Islet of Langerhans (tissue), 1 donor: Measurements from ENCODE around the gene PTPDC1.
"Not testable (repeated sequence)": the region's sequence is repeated elsewhere in the genome, so short reads cannot be mapped to it uniquely, and the experiment has no call there.

Experiments used
- FAIRE-seq: peaks from one replicate; lab custom pipeline; 2011; peaks lifted over from hg19 to GRCh38; lab: Jason Lieb, UNC

PTPDC1 gene

GRCh38 chr9:94094219-94095145 is 10.2 kb downstream of the PTPDC1 start:
- FAIRE-seq = not testable (repeated sequence)

DNA sequence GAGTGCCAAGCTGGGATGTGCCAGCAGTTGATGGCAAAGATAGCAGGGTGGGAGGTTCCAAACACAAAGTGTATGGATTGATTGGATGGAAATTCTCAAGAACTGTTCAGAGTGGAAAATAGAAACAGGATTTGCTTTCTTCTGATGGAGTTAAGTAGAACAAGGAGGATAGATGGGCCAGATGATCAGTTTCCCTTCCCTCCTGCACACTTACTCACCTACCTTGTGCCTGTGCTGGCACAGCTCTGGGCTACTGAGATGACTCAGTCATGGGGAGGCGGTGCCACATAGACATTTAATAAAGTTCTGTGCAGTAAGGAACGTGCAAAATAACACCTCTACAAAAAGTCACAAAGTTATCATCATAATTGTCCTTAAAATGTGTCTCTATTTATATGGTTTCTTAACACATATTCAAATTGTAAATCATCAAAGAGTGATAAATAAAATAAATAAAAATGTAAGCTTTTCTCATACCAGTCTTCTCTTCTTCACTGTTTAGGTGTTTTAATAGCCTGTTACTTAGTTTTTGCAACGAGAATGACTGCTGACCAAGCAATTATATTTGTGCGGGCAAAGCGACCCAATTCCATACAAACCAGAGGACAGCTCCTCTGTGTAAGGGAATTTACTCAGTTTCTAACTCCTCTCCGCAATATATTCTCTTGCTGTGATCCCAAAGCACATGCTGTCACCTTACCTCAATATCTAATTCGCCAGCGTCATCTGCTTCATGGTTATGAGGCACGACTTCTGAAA is 12.7 kb downstream of the PTPDC1 start:
- no peak for FAIRE-seq

DNA sequence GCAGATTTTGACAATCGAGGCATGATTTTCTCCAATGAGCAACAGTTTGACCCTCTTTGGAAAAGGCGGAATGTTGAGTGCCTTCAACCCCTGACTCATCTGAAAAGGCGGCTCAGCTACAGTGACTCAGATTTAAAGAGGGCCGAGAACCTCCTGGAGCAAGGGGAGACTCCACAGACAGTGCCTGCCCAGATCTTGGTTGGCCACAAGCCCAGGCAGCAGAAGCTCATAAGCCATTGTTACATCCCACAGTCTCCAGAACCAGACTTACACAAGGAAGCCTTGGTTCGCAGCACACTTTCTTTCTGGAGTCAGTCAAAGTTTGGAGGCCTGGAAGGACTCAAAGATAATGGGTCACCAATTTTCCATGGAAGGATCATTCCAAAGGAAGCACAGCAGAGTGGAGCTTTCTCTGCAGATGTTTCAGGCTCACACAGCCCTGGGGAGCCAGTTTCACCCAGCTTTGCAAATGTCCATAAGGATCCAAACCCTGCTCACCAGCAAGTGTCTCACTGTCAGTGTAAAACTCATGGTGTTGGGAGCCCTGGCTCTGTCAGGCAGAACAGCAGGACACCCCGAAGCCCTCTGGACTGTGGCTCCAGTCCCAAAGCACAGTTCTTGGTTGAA is 13.6 kb downstream of the PTPDC1 start:
- FAIRE-seq = no peak

DNA sequence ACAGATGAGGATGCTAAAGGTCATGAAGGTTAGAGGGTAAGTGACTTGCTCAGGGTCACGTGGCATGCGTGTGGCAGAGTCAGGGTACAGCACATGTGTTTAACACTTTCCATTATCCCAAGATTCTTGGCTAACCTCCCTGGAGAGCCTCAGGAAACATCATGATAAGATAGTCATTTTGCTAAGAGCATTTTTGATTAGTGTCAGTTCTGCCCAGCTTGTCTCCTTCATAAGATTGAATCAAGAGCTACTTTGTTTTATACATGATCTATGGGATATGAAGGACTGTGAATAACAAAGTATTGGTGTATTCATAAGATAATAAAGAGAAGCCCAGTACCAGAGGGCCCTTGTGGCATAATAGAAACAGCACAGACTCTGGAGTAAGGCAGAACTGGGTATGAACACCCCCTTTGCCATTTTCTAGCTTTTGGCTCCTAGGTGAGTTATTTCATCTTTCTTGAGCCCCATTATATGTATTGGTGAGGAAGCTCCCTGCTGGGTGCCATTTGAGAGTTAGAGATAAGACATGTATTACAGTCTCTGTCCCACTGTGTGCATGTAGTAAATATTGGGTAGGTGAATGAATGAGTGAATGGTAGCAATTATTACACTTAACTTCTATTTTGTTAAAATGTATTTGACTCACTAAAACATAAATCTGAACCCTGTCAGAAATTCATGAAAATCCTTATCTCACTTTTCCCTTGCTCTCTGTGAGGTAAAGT is 16.1 kb downstream of the PTPDC1 start:
- FAIRE-seq = no peak

GRCh38 chr9:94101162-94101853 is 17.0 kb downstream of the PTPDC1 start:
- FAIRE-seq = no peak

- no peak for FAIRE-seq
These were observed 24.3 kb downstream of the PTPDC1 start for GRCh38 chr9:94108584-94108983.

DNA sequence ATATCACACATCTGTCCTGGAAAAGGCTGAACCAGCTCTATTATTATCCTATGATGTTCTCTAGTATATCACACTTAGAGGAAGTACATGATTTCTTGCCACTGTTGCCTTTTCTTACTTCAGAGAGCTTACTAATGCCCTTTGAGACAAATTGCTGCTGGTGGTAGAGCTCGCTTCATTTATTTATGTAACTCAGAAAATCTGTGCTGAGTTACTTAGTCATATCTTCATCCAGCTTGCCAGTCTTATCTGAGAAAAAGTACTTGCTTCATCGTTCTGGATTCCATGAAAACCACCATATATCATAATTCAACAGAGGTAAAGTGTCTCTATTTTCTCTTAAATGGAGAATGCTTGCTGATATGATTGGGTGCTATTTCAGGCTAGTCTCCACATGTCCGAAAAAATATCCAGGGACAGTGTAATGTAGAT is 26.6 kb downstream of the PTPDC1 start:
- no peak for FAIRE-seq

DNA sequence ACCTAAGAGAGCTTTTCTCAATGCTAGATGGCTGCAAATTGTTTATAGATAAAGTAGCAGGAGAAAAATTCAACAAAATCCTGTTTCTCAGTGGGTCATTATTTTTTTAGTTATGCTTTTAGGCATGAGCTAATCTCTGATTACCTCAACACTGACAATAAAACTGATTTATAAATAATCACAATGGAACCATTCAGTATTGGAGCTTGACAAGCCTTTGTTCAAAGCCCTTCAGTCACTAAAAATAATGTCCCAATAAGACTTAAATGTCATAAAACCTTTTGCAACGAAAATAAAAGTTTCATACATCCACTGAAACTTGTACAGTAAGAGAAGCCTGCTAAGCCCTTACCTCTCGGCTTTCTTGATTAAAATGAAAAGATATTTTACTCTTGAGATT is 27.2 kb downstream of the PTPDC1 start:
- FAIRE-seq = no peak

DNA sequence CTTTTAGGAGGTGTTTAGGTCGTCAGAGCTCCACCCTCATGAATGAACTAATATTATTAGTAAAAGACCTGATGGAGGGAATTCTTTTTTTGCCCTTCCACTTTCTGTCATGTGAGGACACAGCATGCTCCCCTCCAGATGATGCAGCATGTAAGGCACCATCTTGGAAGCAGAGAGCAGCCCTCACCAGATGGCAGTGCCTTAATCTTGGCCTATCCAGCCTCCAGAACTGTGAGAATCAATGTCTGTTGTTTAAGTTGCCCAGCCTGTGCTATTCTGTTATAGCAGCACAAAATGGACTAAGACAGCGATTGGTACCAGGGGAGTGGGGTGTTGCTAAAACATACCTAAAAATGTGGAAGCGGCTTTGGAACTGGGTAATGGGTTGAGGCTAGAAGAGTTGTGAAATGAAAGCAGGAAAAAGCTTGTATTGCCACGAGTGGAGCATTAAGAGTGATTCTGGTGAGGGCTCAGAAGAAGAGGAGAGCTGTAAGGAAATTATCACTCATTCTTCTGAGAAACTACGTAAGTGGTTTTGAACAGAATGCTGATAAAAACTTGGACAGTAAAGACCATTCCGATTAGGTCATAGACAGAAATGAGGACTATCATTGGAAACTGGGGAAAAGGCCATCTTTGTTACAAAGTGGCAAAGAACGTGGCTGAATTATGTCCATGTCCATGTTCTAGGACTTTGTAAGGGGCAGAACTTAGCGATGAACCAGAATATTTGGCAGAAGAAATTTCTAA is 28.6 kb downstream of the PTPDC1 start:
- no peak for FAIRE-seq

- not testable (repeated sequence) for FAIRE-seq
These were observed 35.8 kb downstream of the PTPDC1 start for GRCh38 chr9:94120088-94120487.

GRCh38 chr9:94120854-94121376 is 36.7 kb downstream of the PTPDC1 start:
- no peak for FAIRE-seq

- no peak for FAIRE-seq
These were observed 42.6 kb downstream of the PTPDC1 start for GRCh38 chr9:94126844-94127243.

DNA sequence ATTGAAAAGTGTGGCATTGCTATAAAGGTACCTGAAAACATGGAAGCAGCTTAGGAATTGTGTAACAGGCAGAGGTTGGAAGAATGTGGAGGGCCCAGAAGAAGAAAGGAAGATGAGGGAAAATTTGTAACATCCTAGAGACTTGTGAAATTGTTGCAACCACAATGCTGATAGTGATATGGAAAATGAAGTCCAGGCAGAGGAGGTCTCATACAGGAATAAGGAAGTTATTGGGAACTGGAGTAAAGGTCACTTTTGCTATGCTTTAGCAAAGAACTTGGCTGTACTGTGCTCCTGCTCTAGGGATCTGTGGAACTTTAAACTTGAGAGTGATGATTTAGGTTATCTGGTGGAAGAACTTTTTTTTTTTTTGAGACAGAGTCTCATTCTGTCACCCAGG is 43.5 kb downstream of the PTPDC1 start:
- no peak for FAIRE-seq

GRCh38 chr9:94128580-94128979 is 44.3 kb downstream of the PTPDC1 start:
- FAIRE-seq = no peak

GRCh38 chr9:94134629-94135028 is 50.4 kb downstream of the PTPDC1 start:
- FAIRE-seq = no peak

GRCh38 chr9:94135222-94135621 is 51.0 kb downstream of the PTPDC1 start:
- no peak for FAIRE-seq

GRCh38 chr9:94139672-94140417 is 55.6 kb downstream of the PTPDC1 start:
- FAIRE-seq = no peak

GRCh38 chr9:94140418-94140780 is 56.1 kb downstream of the PTPDC1 start:
- FAIRE-seq = no peak

GRCh38 chr9:94140791-94141790 is 56.8 kb downstream of the PTPDC1 start:
- no peak for FAIRE-seq
